ENCODE data around the gene MUC20.
A peak's percentile ranks its signal among the peaks of the same experiment; 100 is the strongest.
"Not testable (repeated sequence)": the region's sequence is repeated elsewhere in the genome, so short reads cannot be mapped to it uniquely, and the experiment has no call there.

Gene MUC20

DNA sequence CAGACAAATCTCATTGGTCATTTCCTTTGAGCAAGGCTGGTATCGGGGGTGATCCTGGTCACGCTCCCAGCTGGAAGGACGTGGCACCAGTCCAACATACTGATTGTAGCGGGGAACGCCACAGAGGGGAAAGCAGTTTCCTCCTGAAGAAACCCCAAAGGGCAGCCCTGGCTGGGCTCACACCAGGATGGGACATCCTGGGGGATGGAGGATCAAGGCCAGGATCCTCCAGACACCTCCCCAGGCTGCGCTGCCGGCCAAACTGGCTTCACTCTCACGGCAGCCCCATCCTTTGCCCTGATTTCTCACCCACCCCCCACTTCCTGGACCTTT is 36.6 kb downstream of the MUC20 start:
- DNase-seq, result no peak

DNA sequence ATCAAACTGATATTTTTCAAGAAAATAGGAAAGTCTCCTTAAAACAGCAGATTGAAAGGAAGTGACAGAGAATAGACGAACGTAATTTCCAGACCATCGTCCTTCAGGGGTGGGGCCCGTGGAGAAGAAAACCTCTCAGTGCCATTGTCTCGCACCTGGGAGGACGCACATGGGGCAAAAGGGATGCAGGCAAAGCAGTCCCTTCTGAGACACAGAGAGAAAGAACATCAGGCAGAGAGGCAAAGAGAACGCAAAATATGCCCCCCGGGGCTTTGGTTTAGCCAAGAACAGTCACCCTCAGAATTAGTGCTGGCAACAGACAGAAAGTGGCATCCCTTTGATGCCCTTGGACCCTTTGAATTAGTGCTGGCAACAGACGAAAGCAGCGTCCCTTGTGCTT is 37.0 kb downstream of the MUC20 start:
- no peak for DNase-seq

DNA sequence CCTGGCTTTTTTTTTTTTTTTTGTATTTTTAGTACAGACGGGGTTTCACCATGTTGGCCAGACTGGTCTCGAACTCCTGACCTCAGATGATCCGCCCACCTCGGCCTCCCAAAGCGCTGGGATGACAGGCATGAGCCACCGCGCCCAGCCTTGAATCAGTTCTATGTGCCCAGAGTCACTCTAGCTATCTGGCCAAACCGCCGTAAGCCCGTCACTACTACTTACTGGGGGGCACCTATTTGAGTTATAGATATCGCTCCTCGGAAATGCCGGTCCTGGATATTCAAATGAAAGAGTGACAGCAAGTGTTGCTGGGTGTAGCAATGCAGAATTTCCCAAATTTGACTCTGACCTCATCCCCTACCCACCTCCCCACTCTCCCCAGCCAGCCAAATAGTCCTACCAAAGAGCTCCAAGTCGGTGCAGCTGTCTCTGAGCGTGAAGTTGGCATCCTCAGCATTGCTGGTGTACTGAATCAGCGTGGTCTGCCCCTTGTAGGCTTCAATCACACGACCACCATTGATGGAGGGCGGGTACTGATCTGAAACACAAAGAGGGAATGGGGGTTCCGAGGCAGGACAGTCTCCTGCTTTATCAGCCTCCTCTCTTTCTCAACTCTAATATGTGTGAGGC is 38.1 kb downstream of the MUC20 start:
- no peak for DNase-seq

DNA sequence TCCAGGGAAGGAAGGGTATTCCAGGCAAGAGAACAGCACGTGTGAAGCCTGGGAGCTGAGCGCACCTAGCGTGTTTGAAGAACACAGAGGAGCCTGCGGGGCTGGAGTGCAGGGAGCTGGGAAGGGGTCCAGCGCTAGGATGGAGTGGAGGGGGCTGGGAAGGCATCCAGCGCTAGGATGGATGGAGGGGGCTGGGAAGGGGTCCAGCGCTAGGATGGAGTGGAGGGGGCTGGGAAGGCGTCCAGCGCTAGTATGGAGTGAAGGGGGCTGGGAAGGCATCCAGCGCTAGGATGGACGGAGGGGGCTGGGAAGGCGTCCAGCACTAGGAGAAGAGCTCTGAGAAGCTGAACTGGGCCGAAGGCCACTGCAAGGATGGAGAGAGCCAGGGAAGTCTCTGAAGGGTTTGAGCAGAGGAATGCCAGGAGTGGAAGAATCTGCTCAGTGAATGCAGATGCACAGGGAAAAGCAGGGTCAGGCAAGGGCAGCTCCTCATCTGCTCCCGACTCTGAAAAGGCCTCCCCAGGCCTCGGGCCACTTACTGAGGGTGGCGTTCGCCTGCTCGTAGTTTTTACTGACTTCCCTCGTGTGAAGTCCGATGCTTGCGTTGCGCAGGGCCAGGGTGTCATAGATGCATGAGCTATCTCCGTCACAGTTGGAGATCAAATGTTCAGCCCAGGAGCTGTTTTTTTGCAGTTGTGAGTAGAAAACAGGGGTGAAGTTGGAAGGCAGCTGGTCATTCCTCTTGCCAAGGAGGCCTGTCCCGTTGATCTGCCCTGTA is 39.8 kb downstream of the MUC20 start:
- DNase-seq, result no peak

DNA sequence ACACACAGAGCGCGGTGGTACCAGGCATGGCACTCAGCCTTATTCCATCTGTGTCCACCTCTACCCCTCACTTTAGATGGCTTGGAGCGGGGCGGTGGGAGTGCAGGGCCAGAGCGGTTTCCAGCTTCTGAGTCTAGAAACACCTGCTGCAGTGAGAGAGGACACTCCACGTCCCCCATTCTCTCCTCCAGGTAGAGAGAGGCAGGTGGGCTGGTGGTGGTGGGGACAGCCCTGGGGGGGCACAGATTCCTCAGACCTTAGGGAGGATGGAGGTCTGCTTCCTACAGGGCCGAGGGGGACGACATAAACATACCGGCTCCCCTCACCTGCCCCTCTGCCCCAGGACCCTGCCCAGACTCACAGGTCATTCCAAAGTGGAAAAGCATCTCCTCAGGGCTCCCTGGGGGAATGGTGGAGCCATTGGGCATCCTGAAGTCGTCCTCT is 40.4 kb downstream of the MUC20 start:
- DNase-seq, result no peak

DNA sequence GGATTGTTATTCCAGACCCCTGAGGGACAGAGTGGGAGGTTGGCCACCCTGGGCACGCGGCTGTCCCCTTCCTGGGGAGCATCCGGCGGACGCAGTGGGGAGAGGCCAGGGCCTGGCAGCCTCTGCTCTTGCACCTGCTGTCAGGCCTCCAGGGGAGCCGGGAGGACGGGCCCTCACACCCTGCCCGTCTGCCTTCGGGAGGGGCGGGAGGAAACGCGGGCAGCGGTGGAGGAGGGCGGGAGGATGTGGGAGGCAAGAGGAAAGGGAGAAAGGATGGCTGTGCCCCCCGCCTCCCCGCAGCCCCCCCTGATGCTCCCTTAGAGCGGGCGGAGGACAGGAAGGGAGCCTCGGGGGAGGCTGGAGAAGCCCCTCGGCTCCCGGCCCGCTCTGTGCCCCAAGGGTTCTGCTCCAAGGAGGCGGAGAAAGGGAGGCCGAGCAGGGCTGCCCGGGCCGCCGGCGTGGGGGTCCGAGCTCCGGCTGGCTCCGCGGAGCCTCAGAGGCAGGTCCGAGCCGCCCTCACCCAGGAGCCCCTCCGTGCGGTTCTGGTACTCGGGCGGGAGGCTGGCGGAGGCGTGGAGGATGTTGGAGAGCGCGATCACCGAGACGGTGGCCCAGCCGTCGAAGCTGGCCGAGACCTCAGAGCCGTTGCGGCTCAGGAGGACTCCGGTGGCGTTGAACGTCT is 40.9 kb downstream of the MUC20 start:
- DNase-seq, result peak; percentile 45

DNA sequence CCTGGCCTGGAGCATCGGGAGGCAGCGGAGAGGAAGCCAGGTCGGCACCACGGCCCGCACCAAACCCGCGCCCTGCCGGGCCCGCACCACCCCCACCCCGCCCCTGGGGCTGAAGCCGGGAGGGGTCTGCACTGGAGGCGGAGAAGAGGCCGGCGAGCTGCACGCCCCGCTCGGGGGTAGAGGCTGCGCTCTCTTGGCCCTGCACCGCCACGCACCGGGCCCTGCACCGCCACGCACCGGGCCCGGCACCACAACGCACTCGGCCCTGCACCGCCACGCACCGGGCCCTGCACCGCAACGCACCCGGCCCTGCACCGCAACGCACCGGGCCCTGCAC is 41.4 kb downstream of the MUC20 start:
- DNase-seq, result no peak

DNA sequence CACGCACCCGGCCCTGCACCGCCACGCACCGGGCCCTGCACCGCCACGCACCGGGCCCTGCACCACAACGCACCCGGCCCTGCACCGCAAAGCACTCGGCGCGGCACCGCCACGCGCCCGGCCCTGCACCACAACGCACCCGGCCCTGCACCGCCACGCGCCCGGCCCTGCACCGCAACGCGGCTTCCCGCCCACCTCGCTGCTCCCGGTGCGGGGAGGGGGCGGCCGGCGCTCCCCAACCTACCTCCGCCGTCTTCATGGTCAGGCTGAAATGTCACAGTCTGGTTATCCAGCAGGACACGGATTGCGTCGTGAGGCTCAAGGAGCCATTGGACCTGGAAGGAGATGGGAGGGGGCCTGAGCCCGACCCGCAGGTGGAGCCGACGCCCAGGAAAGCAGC is 41.8 kb downstream of the MUC20 start:
- no peak for DNase-seq

DNA sequence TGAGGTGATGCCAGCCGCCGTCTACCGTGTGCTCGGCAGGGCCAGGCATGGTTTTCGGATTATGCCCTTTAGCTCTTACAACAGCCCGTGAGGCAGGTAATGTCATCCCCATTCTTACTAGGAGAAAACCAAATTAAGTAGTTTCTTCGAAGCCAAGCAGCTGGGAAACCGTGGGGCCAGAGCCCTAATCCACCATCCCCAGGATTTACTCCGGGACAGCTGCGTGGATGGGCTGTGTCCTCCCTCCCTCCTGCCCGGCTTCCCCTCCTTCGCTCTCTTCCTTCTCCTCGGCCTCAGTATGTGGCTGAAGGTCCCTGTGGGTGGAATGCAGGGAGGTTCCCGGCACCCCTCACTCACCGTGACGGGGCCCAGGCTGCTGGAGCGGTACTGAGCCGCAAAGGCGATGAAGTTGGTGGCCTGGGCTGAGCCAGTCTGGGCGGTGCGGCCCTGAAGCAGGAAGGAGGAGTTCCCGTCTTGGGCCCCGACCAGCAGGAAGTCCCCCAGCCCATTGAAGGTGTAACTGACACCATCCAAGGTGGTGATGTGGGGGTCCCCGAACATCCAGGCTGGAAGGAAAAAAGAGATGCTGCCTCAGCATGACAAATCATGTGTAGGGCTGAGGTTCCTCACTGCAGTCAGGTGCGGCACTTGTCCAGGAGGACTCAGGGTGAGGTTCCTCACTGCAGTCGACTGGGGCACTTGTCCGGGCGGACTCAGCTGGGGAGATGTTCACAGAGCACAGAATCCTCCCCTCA is 42.5 kb downstream of the MUC20 start:
- no peak for DNase-seq

DNA sequence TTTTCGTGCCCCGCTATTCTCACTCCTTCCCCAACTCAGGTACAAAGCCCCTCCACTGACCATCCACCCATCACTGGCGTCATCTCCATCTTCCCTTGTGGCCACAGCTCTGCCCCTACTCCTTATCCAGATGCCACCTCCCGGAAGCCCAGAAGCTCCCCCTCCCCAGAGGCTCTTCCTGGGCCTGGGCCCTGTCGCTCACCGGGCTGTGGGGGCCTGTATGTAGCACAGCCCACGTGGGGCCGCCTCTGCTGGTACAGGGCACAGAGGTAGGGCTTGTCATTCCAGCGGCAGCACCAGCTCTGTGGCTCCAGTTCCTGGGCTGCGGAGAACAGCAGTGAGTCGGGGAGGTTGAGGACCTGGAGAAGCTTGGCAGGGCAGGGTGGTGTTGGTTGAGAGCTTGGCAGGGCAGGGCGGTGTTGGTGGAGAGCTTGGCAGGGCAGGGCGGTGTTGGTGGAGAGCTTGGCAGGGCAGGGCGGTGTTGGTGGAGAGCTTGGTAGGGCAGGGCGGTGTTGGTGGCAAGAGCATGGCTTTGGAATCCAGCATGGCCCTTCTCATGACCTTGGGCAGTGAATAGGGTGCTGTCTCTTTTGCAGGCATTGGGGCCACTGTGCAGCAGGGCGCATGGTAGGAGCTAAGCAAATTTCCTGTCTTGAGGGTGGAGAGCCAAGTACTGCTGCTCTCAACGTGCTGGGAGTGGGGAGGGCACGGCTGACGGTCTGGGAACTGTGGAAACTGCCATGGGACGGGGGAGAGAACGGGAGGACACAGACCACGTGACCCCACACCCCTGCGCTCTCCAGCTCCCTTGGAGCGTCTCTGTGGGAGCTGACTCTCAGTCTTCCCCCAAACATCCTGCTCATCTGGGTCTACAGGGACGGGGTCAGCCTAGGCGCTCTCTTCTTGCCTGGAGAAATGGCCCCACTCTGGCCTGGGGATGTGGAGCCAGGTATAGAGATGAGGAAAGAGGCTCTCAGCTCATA is 43.4 kb downstream of the MUC20 start:
- DNase-seq, result no peak

DNA sequence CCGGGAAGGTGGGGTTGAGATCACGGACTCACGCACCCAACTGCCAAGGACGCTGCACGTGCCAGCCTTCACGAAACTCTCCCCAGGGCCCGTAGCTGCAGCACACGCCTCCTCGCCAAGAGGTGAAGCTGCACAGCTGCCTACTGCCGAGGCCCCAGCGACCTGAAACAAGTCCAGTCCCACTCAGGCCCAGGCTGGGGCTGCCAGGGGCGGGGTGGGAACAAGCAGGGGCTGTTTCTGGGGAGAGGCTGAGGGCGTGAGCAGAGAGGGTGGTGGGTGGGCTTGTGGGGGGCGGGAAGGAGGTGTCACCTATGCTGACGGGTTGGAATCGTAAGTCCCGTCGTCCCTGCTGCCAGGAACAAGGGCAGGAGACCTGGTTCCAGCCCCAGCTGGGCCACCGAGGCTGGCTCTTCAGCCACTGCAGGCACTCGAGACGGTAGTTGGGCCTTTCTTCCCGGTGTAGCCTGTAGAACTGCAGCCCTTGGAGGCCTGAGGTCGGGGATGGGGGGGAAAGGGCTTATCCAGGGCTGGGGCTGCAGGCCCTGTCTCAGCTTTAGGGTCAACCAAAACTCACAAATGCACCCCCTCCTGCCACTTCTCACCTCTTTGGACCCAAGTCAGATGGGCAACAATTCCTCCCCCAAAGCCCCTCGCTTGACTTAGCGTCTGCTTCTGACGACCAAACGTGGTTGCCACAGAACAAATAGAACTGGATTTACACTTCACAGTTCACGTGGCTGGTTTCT is 44.4 kb downstream of the MUC20 start:
- DNase-seq, result no peak

DNA sequence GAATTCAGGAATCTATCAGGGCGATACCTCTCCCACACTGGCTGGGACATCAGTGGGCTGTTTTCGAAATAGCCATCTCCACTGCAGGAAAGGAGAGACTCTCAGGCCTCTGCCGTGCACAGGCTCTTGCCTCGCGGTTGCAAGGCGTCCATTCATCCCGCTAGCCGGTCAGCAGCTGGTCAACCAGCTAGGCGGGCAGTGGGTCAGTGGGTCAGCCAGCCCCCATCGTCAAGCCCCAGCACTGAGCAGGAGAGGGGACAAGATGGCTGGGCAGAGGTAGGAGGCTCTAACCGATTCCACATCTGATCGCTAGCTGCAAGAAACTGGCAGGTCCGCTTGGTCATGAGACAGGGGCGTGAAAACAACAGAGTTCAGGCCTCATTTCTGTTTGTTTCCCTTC is 45.9 kb downstream of the MUC20 start:
- no peak for DNase-seq

DNA sequence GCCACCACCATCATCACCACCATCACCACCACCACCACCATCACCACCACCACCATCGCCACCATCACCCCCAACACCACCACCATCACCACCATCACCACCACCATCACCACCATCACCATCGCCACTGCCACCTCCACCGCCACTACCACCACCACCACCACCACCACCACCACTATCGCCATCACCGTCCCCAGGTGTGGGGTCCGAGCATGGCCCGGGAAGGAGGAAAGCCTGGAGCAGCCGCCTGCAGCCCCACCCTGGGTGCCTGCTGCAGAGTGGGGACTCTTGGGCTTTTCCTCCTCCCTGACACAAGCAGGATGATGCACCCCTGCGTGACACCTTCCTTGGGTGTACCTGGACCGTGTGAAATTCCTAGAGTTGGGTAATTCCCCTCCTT is 47.0 kb downstream of the MUC20 start:
- no peak for DNase-seq

DNA sequence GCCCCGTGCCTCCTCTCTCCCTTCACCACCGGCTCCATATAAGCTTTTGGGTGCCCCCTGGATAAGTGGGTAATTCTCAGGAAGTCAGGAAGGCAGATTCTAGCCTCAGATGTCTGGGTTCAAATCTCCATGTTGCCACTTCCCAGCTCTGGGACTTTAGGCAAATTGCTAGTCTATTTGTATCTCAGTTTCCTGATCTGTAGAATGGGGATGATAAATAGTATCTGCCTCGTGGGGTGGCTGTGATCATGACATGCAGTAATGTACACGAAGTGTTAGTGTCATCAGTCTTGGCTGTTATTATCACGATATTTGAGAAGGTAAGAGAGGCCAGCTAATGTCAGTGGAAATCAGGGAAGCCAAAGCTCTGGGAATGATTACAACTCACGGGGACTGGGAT is 47.6 kb downstream of the MUC20 start:
- DNase-seq, result no peak

DNA sequence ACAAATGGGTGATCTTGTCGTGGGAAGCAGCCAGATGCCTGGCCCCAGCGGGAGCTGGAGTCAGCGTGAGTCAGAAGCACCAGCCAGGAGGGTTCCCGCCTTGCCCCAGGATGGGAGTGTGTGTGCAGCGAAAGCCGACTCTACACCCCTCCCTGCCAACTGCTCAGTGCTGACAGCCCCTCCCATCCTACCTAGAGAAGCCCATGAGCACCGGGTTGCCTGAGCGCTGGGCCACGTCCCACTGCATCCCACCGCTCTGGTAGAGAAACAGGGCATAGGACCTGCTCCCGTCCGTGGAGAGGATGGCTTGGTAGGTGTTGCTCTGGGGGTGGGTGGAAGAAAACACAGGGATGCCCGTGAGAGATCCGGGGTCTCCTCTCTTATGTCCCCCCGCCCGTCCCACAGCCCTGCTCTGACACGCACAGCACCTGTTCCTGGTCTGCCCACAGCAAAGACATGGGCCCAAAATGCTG is 48.1 kb downstream of the MUC20 start:
- DNase-seq, result no peak

DNA sequence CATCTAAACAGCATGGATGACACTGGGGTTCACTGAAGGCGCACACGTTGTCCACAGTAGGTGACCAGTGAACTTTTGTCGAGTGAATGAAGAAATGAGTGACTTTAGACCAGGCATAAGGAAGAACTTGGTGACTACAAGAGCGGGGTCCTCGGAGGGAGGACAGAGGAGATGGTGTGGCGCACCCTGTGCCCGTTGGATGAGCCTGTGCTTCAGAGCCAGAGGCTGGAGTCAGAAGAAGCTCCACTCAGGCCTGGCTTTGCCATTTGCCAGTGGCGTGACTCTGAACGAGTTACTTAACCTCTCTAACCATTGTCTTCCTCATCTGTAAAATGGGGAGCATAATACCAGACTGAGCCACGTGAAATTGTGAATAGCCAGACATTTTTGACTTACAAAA is 48.8 kb downstream of the MUC20 start:
- DNase-seq, result no peak

DNA sequence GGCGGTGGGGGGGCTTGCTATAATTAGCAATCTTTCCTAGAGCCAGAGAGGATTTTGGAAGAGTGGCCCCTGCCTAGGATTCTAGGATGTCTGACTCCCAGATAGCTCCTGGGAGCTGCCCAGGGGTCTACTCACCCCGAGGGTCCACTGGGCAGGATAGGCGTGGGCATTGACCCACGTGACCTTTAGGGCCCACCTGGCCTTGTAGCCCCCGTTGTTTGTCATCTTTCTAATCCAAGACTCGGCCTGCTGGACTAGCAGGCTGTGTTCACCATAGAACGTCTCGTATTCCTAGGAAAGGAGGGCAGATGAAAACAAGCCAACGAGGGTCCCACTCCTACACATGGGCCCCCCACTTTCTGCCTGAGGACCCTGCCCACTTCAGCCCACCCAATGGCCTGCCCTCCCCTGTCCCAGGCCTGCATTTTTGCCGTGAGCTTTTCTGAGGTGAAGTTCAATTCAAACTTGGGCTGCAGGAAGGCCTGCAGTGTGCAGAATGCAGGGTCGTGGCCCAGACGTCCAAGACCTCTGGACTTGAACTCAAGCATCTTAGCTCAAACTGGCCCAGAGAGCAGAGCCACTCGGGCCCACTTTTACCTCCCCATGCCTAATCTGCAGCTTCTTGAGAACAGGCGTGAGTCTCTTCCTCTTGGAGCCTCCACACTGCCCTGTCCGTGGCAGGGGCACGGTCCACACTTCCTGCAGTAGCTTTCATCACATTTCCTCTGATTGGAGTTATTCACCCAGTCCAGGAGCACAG is 49.5 kb downstream of the MUC20 start:
- no peak for DNase-seq

DNA sequence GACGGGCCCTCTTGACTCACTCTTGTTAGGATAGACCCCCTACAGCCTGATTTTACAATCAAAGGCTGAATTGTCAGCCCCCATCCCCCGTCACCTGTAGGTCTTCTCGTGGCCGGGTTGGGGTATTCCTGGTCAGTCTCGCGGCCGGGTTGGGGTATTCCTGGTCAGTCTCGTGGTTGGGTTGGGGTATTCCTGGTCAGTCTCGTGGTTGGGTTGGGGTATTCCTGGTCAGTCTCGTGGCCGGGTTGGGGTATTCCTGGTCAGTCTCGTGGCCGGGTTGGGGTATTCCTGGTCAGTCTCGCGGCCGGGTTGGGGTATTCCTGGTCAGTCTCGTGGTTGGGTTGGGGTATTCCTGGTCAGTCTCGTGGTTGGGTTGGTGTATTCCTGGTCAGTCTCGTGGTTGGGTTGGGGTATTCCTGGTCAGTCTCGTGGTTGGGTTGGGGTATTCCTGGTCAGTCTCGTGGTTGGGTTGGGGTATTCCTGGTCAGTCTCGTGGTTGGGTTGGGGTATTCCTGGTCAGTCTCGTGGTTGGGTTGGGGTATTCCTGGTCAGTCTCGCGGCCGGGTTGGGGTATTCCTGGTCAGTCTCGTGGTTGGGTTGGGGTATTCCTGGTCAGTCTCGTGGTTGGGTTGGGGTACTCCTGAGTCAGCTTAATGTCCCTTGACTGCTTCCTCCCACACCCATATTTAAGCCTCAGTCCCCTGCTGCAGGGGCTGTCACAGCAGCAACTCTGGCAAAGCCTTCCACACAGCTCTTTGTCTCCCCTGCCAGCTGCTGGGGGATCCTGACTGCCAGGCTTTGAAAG is 50.3 kb downstream of the MUC20 start:
- not testable (repeated sequence) for DNase-seq

DNA sequence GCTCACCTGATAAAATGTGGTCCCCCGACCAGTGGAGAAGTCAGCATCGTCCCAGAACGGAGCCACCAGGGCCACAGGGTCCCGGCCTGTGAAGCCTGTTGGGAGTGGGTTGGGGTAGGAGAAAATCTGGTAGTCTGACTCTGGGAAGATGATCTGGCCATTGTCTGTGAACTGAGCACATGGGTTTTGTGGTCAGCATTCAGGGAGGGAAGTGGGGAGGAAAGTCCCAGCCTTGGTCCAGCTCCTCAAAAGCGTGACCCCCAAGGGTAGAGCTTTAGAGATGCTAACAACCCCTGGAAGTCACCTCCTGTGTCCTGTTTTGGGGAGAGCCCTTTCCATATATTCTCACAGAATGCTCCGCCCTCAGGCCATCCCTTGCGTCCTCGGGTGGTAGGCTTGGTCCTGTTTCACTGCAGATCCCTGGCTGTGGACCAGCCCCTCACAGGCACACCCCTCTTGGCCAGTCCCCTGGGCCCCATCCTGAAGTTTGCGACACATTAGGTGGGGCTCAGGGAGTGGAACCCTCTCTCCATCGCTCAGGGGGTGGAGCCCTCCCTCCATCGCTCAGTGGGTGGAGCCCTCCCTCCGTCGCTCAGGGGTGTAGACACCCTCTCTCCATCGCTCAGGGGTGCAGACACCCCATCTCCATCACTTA is 51.0 kb downstream of the MUC20 start:
- DNase-seq, result no peak

All from DMS53 (cell line).